Measurements from ENCODE around the gene NACC2.
"Not testable (repeated sequence)": the region's sequence is repeated elsewhere in the genome, so short reads cannot be mapped to it uniquely, and the experiment has no call there.

NACC2 gene

DNA sequence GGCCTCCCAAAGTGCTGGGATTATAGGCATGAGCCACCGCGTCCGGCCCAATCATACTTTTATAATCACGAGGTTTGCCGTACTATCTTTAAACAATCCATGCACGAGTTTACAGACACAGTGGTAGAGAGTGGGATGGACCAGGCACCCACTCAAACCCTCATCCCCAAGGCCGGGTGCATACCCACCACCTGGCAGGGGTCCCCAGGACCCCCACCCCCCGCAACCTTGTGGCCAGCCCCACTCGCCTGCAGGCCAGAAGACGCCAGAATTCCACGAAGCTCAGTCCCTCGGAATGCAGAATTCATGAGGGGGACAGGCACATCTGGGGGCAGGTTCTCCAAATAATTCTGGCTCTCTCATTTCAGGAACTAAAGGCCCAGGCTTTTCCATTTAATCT is 17.1 kb downstream of the NACC2 start:
- Histone ChIP-seq H2AFZ (ENCODE audit: low read length, unreplicated experiment) (no peak overlapping the region), H3K79me2 (ENCODE audit: control insufficient read depth, insufficient read depth, low read length, unreplicated experiment) (peaks cover 50% of the 10 kb centered on the region), H3K27me3 (ENCODE audit: insufficient read depth, low read length) (no peaks in the 10 kb centered on the region), H3K27ac (ENCODE audit: low read depth, low read length) (no peak overlapping the region), H3K4me1 (ENCODE audit: control insufficient read depth, insufficient read depth, low read length, unreplicated experiment) (peaks cover 11% of the 10 kb centered on the region), H3K4me3 (ENCODE audit: low read depth, low read length) (no peak overlapping the region), H3K36me3 (ENCODE audit: insufficient read depth, low read length) (no peaks in the 10 kb centered on the region)

DNA sequence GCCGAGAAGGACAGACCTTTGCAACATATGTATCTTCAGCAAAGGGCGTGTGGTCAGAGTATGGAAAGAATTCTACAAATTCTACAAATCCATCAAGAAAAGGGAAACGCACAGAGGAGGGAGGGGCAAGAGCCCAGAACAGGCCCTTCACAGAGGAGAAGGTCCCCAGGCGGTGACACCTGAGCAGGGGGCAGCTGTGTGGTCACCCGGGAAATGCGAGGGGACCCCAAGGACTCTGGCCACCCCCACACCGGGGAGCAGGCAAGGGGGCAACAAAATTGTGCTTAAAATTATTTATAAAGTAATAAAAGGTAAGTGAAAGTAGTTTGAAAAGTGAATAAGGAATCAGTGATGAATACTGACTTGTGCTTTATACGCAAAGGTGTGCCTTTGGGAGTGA is 17.6 kb downstream of the NACC2 start:
- Histone ChIP-seq H3K79me2 (ENCODE audit: control insufficient read depth, insufficient read depth, low read length, unreplicated experiment) (peaks cover 49% of the 10 kb centered on the region), H3K4me1 (ENCODE audit: control insufficient read depth, insufficient read depth, low read length, unreplicated experiment) (peaks cover 11% of the 10 kb centered on the region), H3K27me3 (ENCODE audit: insufficient read depth, low read length) (no peaks in the 10 kb centered on the region), H2AFZ (ENCODE audit: low read length, unreplicated experiment) (no peak overlapping the region), H3K27ac (ENCODE audit: low read depth, low read length) (no peak overlapping the region), H3K36me3 (ENCODE audit: insufficient read depth, low read length) (no peaks in the 10 kb centered on the region), H3K4me3 (ENCODE audit: low read depth, low read length) (no peak overlapping the region)

DNA sequence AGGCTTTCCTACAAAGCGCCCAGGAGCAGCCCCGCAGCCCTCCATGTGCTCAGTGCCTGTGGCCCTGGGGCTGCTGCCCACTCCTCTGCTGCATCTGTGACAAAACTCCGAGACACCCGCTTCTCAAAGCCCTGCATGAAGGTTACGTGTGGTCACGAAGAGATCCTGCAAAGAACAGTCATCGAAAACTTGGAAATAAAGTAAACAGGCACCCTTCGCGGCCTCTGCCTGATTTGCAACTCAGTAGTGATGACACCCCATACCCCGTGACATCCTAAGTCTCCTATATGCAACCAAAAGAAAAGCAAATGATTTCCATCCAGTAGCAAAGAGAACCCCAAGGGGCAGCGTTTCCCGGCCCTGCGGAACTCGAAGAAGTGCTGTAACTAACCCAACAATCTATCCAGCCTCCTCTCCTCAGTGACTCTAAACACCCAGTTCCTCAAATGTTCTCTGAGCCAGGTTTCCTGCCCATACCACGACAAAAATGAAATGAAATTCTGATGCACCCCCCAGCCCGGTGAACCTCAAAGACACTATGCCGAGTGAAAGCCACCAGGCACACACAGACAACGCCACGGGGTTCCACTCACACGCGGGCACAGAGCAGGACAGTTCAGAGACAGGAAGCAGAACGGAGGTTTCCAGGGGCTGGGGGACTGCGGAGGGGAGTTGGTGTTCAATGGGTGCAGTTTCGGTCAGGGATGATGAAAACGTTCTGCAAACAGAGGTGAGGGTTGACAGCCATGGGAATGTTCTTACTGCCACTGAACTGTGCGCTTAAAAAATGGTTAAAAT is 19.0 kb downstream of the NACC2 start:
- Histone ChIP-seq H3K4me1 (ENCODE audit: control insufficient read depth, insufficient read depth, low read length, unreplicated experiment) (peaks cover 11% of the 10 kb centered on the region), H2AFZ (ENCODE audit: low read length, unreplicated experiment) (no peak overlapping the region), H3K27ac (ENCODE audit: low read depth, low read length) (no peak overlapping the region), H3K36me3 (ENCODE audit: insufficient read depth, low read length) (no peaks in the 10 kb centered on the region), H3K27me3 (ENCODE audit: insufficient read depth, low read length) (no peaks in the 10 kb centered on the region), H3K4me3 (ENCODE audit: low read depth, low read length) (no peak overlapping the region), H3K79me2 (ENCODE audit: control insufficient read depth, insufficient read depth, low read length, unreplicated experiment) (peaks cover 36% of the 10 kb centered on the region)

DNA sequence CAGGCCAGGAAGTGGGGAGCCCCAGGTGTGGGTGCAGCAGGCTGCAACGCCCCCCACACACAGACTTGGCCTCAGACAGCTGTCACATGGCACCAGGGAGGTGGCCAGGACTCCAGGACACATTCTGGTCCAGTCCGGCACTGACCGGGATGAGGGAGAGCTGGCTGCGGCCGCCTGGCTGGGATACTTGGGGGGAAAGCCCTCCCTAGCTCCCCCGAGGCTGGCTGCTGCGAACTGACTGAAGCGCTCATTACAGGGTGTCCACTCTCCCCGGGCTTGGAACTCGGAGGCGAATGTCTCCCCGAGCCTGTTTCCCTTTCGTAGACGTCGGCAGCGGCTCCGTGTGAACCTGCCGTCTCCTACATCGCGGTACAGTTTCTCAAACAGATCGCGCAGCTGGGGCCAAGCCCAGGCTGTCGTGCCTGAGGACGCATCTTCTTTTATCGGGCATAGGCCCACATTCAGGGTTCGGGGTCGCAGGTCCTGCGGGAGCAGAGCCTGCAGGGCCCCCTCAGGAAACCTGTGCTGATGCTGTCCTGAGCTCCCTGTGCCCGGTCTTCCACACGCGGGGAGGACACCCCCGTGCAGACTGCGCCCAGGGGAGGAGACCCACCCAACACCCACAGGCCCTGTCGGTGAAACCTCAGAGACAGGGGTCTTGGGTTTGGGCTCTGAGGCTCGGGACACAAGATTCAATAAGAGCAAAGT is 19.8 kb downstream of the NACC2 start:
- Histone ChIP-seq H3K4me1 (ENCODE audit: control insufficient read depth, insufficient read depth, low read length, unreplicated experiment) (peaks cover 11% of the 10 kb centered on the region), H3K79me2 (ENCODE audit: control insufficient read depth, insufficient read depth, low read length, unreplicated experiment) (peaks cover 29% of the 10 kb centered on the region), H3K27ac (ENCODE audit: low read depth, low read length) (no peak overlapping the region)

GRCh38 chr9:136074706-136075105 is 20.4 kb downstream of the NACC2 start:
- Histone ChIP-seq H3K27ac (ENCODE audit: low read depth, low read length) (no peak overlapping the region), H3K79me2 (ENCODE audit: control insufficient read depth, insufficient read depth, low read length, unreplicated experiment) (peaks cover 27% of the 10 kb centered on the region), H3K36me3 (ENCODE audit: insufficient read depth, low read length) (peaks cover 5% of the 10 kb centered on the region; the same call in 1 of the 2 replicates), H2AFZ (ENCODE audit: low read length, unreplicated experiment) (no peak overlapping the region), H3K4me1 (ENCODE audit: control insufficient read depth, insufficient read depth, low read length, unreplicated experiment) (peaks cover 6% of the 10 kb centered on the region), H3K4me3 (ENCODE audit: low read depth, low read length) (no peak overlapping the region), H3K27me3 (ENCODE audit: insufficient read depth, low read length) (no peaks in the 10 kb centered on the region)

More for the DNA sequence above, 19.8 kb downstream of the NACC2 start:
- H3K27me3 ChIP-seq (ENCODE audit: insufficient read depth, low read length) = no peaks in the 10 kb centered on the region
- H3K4me3 ChIP-seq (ENCODE audit: low read depth, low read length) = no peak overlapping the region
- H3K36me3 ChIP-seq (ENCODE audit: insufficient read depth, low read length) = 0 out of 2 replicates have a peak, but pooled peaks cover under 1% of the 10 kb centered on the region
- H2AFZ ChIP-seq (ENCODE audit: low read length, unreplicated experiment) = no peak overlapping the region

DNA sequence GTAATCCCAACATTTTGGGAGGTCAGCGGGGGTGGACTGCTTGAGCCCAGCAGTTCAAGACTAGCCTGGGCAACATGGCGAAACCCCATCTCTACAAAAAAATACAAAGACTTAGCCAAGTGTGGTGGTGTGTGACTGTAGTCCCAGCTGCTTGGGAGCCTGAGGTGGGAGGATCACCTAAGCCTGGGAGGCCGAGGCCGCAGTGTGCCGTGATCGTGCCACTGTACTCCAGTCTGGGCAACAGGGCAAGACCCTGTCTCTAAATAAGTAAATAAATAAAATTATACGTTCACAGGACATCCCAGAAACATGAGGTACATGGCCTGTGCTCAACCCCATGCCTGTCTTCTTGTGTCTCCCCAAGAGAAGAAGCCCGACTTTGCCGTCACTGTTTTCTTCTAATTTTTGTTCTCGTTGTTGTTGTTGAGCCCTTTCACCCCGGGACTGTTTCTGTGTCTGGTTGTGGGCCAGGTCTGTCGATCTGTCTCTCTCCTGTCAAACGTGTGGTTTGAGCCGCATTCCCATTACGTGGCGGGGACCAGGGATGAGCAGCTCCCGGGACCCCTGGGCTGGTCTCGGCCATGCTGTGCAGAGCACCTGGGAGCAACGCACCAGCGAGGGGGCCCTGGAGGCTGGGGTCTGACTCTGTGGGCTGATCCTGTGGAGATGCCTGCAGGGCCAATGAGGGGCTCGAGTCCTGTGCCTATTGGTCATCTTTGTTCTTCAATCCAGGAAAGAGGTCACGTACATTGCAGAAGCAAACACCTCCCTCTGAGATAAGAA is 32.2 kb downstream of the NACC2 start:
- H3K36me3 ChIP-seq (ENCODE audit: insufficient read depth, low read length) = peaks cover 8% of the 10 kb centered on the region; the same call in 1 of the 2 replicates
- H3K4me3 ChIP-seq (ENCODE audit: low read depth, low read length) = no peak overlapping the region
- no peaks in the 10 kb centered on the region for H3K27me3 ChIP-seq (ENCODE audit: insufficient read depth, low read length)
- peaks cover 12% of the 10 kb centered on the region for H3K4me1 ChIP-seq (ENCODE audit: control insufficient read depth, insufficient read depth, low read length, unreplicated experiment)
- no peak overlapping the region for H2AFZ ChIP-seq (ENCODE audit: low read length, unreplicated experiment)
- H3K79me2 ChIP-seq (ENCODE audit: control insufficient read depth, insufficient read depth, low read length, unreplicated experiment) = peaks cover 35% of the 10 kb centered on the region
- H3K27ac ChIP-seq (ENCODE audit: low read depth, low read length) = no peak overlapping the region

- not testable (repeated sequence) for H3K27me3 ChIP-seq (ENCODE audit: insufficient read depth, low read length); H3K4me3 ChIP-seq (ENCODE audit: low read depth, low read length); H3K27ac ChIP-seq (ENCODE audit: low read depth, low read length); H3K36me3 ChIP-seq (ENCODE audit: insufficient read depth, low read length); H2AFZ ChIP-seq (ENCODE audit: low read length, unreplicated experiment)
- H3K79me2 ChIP-seq (ENCODE audit: control insufficient read depth, insufficient read depth, low read length, unreplicated experiment) = peaks cover 38% of the 10 kb centered on the region
- peaks cover 12% of the 10 kb centered on the region for H3K4me1 ChIP-seq (ENCODE audit: control insufficient read depth, insufficient read depth, low read length, unreplicated experiment)
Observed at GRCh38 chr9:136061916-136062315, 33.2 kb downstream of the NACC2 start.

GRCh38 chr9:136061405-136061804 is 33.7 kb downstream of the NACC2 start:
- Histone ChIP-seq H3K79me2 (ENCODE audit: control insufficient read depth, insufficient read depth, low read length, unreplicated experiment) (peaks cover 40% of the 10 kb centered on the region), H3K27ac (ENCODE audit: low read depth, low read length) (no peak overlapping the region), H3K27me3 (ENCODE audit: insufficient read depth, low read length) (no peaks in the 10 kb centered on the region), H3K4me3 (ENCODE audit: low read depth, low read length) (no peak overlapping the region), H2AFZ (ENCODE audit: low read length, unreplicated experiment) (no peak overlapping the region), H3K36me3 (ENCODE audit: insufficient read depth, low read length) (0 out of 2 replicates have a peak, but pooled peaks cover 3% of the 10 kb centered on the region), H3K4me1 (ENCODE audit: control insufficient read depth, insufficient read depth, low read length, unreplicated experiment) (peaks cover 12% of the 10 kb centered on the region)

DNA sequence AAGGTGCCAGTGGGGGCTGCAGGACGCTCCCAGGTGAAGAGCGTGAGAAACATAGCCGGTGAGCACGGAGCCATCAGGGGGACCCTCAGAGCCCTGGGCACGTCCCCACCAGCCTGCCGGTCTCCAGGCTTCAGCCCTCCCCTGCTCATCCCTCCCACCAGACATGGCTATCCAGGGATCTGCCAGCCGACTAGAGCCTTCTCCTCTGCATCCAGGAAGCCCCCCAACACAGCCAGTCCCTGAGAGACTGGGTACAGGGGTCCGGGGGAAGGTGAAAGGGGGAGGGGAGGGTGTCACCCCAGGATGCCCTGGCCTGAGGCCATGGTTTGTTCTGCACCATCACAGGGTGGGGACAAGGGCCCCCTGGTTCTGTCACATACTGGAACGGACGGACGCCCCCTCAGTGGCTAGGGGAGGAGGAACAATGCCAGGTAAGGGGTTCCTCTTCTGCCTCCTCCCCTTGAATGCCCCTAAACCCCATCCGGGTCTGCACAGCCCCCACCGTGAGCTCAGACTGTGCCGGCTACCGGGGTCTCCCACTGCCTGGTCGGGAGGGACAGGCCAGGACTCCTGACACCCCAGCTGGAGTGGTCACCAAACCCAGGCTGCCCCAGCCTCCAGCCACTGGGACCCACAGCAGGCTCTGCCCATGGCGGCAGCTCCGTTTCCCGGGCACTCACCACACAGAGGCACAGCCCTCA is 34.3 kb downstream of the NACC2 start:
- H2AFZ ChIP-seq (ENCODE audit: low read length, unreplicated experiment) = no peak overlapping the region
- H3K27me3 ChIP-seq (ENCODE audit: insufficient read depth, low read length) = no peaks in the 10 kb centered on the region
- no peak overlapping the region for H3K4me3 ChIP-seq (ENCODE audit: low read depth, low read length)
- H3K27ac ChIP-seq (ENCODE audit: low read depth, low read length) = peak overlapping the region; percentile 31; the same call in 1 of the 2 replicates
- peaks cover 42% of the 10 kb centered on the region for H3K79me2 ChIP-seq (ENCODE audit: control insufficient read depth, insufficient read depth, low read length, unreplicated experiment)
- H3K36me3 ChIP-seq (ENCODE audit: insufficient read depth, low read length) = no peaks in the 10 kb centered on the region
- H3K4me1 ChIP-seq (ENCODE audit: control insufficient read depth, insufficient read depth, low read length, unreplicated experiment) = peaks cover 12% of the 10 kb centered on the region
